LNCaP clone FGC (cell line): ENCODE measurements around the gene VRTN.
"Not testable (repeated sequence)": the region's sequence is repeated elsewhere in the genome, so short reads cannot be mapped to it uniquely, and the experiment has no call there.

Experiments used
- DNase-seq: peaks from one replicate; pipeline ENCODE4 v3.0.0-alpha.2; 2011; ENCODE audit warnings: low read depth
- H3K4me3 ChIP-seq: 2 replicates; pipeline ENCODE4 v1.5.1; 2011; ENCODE audit warnings: mild to moderate bottlenecking, low read depth, low read length, control low read depth
- TF ChIP-seq, protein P1 (sequence below): IDR thresholded peaks from 2 replicates; pipeline ENCODE4 v1.5.1; 2012; ENCODE audit warnings: mild to moderate bottlenecking; ENCODE audit not compliant: control insufficient read depth, insufficient read depth; ENCODE audit errors: extremely low read depth

Gene VRTN

DNA sequence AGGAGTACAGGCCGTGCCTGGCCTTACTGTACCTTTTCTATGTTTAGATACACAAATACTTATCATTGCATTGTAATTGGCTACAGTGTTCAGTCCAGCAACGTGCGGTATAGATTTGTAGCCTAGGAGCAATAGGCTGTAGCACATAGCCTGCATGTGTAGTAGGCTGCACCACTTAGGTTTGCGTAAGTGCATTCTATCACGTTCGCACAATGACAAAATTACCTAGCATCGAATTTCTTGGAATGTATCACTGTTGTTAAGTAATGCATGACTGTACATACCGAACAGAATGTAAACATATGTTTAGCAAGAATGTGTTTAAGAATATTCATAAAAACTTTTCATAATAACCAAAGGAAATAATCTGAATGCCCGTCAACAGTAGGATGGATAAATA is 31.9 kb downstream of the VRTN start:
- TF ChIP-seq, protein P1, sequence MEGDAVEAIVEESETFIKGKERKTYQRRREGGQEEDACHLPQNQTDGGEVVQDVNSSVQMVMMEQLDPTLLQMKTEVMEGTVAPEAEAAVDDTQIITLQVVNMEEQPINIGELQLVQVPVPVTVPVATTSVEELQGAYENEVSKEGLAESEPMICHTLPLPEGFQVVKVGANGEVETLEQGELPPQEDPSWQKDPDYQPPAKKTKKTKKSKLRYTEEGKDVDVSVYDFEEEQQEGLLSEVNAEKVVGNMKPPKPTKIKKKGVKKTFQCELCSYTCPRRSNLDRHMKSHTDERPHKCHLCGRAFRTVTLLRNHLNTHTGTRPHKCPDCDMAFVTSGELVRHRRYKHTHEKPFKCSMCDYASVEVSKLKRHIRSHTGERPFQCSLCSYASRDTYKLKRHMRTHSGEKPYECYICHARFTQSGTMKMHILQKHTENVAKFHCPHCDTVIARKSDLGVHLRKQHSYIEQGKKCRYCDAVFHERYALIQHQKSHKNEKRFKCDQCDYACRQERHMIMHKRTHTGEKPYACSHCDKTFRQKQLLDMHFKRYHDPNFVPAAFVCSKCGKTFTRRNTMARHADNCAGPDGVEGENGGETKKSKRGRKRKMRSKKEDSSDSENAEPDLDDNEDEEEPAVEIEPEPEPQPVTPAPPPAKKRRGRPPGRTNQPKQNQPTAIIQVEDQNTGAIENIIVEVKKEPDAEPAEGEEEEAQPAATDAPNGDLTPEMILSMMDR, result no peak
- no peak overlapping the region for H3K4me3 ChIP-seq
- no peak for DNase-seq

DNA sequence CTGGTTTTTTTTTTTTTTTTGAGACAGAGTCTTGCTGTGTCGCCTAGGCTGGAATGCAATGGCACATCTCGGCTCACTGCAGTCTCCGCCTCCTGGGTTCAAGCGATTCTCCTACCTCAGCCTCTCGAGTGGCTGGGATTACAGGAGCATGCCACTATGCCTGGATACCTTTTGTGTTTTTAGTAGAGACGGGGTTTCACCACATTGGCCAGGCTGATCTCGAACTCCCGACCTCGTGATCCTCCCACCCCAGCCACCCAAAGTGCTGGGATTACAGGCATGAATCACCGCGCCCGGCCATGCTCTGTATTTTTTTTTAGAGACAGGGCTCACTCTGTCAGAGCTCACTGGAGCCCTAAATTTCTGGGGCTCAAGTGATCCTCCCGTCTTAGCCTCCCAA is 32.6 kb downstream of the VRTN start:
- H3K4me3 ChIP-seq, result no peak overlapping the region
- TF ChIP-seq, protein P1, result no peak
- no peak for DNase-seq

DNA sequence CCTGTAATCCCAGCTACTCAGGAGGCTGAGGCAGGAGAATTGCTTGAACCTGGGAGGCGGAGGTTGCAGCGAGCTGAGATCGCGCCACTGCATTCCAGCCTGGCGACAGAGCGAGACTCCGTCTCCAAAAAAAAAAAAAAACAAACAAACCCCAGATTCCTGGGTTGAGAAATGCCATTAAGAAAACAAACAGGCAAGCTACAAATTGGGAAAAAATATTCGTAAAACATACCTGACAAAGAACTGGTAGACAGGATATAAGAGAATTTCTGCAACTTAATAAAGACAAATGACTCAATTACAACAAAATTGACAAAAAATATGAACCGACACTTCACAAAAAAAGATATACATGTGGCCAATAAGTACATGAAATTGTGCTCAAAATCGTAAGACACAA is 33.3 kb downstream of the VRTN start:
- H3K4me3 ChIP-seq, DNase-seq: not testable (repeated sequence)

DNA sequence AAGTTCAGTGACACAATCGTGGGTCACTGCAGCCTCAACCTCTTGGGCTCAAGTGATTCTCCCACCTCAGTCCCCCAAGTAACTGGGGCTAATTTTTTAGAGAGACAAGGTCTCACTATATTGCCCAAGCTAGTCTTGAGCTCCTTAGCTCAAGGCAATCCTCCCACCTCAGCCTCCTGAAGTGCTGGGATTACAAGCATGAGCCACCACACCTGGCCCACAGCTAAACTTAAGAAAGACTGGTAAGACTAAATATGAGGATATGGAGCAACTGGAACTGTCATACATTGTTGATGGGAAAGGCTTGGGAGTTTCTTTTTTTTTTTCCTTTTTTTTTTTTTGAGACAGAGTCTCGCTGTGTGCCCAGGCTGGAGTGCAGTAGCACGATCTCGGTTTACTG is 34.0 kb downstream of the VRTN start:
- H3K4me3 ChIP-seq, result no peak overlapping the region
- TF ChIP-seq, protein P1, result no peak
- DNase-seq, result no peak

DNA sequence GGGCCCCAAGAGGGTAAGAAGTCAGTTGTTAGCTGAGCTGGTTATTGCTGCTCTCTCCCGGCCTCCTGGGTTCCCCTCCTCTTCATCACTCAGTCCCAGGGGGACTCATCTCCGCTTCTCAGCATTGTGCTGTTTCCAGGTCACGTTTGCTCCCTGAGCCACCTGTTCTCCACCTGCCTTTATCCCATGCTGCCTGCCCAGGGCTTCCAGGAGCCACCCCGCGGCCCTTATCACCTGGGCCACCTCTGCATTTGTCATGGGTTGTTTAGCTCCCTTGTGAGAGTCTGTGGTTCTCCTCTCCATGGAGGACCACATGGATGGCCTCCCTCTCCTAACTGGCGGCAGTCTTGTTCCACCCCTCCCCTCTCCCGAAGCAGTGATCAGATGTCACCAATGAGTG is 41.7 kb downstream of the VRTN start:
- TF ChIP-seq, protein P1, result no peak
- no peak overlapping the region for H3K4me3 ChIP-seq
- no peak for DNase-seq

DNA sequence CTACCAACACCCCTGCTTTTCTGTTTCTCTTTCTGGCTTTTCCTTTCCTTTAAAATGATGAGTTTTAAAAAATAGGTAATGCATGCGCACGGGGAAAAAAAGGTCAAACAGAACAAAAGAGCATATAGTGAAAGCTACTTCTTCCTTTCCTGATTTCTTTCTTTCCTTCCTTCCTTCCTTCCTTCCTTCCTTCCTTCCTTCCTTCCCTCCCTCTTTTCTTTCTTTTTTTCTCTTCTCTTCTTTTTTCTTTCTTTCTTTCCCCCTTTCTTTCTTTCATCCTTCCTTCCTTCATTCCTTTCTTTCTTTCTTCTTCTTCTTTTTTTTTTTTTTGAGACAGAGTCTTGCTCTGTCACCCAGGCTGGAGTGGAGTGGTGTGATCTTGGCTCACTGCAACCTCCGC is 42.2 kb downstream of the VRTN start:
- not testable (repeated sequence) for H3K4me3 ChIP-seq, DNase-seq

DNA sequence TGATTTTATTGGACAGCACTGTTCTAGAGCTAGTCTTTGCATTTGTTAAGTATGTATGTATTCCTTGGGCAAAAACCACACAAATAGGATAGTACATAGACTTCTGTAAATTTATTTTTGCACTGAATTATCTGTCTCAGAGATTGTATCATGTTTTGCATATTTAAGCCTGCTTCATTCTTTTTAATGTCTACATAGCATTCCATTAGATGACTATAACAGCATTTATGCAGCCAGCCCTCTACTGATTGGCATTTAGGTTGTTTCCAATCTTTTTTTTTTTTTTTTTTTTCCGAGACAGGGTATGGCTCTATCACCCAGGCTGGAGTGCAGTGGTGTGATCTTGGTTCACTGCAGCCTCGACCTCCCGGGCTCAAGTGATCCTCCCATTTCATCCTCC is 43.2 kb downstream of the VRTN start:
- no peak for DNase-seq

More for the DNA sequence above, 43.2 kb downstream of the VRTN start:
- TF ChIP-seq, protein P1, result no peak
- H3K4me3 ChIP-seq, result no peak overlapping the region
